Measurements from ENCODE around the gene ISOC2.
"Not testable (repeated sequence)": the region's sequence is repeated elsewhere in the genome, so short reads cannot be mapped to it uniquely, and the experiment has no call there.

Gene ISOC2

DNA sequence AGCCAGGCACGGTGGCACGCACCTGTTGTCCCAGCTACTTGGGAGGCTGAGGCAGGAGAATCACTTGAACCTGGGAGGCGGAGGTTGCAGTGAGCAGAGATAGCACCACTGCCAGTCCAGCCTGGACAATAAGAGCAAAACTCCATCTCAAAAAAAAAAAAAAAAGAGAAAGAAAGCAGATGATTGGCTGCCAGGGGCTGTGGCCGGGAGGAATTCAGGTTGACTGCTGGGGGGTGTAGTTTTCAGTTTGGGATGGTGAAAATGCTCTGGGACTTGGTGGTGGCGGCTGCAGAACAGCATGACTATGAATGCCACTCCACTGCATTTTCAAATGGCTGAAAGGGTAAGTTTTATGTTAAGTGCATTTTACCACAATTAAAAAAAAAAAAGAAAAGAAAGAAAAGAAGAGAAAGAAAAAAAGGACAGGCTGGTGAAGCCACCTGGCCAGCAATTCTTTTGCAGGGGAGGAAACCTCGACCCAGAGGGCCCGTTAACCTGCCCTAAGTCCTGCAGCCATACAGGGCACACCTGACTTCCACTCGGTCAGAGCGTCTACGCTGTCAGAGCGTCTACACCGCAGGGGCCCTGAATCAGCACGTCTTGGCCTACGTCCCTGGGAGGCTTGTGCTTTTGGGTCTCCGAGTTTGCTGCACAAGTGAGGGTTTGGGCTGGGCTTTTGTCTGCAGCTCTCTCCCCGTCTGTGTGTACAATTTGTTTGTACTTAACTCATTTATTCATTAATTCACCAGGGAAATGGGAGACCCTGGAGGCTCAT lies 3.6 kb downstream of the ISOC2 start:
- DNase-seq (ENCODE audit: low spot score): no peak

DNA sequence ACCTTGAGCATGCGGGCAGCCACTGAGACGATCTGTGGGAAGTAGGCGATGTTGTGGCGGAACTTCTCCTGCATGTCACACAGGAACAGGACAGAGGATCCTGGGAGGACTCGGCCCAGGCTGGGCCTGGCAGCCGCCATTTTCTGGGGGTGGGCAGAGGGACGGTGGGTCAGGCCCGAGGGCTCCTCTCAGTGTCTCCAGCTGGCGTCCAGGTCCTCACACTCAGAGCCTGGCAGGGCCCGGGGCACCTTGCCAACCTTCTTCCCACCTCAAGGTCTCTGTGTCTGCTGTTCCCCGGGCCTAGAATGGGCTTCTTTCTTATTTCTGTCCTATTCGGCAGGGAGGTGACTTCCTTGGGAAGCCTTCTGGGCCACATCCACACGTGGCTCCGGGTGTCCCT lies 5.1 kb downstream of the ISOC2 start:
- no peak for DNase-seq (ENCODE audit: low spot score)

DNA sequence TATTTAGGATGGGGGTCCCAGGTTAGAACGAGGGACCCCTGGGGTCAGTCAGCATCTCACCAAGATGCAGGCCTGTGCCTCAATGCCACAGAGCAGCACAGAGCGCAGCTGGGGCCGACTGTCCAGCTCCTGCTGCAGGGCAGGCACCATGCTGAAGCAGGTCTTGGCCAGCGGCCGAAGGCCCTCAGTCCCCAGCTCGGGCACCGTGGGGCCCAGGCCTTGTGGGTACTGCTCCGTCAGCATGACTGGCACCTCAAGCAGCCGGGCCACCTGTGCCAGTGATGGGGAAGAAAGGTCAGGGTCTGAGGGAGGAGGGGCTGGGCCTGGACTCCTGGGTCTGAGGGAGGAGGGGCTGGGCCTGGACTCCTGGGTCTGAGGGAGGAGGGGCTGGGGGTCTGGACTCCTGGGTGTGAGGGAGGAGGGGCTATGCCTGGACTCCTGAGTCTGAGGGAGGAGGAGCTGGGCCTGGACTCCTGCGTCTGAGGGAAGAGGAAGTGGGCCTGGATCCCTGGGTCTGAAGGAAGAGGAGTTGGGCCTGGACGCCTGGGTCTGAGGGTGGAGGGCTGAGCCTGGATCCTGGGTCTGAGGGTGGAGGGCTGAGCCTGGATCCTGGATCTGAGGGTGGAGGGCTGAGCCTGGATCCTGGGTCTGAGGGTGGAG lies 5.7 kb downstream of the ISOC2 start:
- no peak for DNase-seq (ENCODE audit: low spot score)

DNA sequence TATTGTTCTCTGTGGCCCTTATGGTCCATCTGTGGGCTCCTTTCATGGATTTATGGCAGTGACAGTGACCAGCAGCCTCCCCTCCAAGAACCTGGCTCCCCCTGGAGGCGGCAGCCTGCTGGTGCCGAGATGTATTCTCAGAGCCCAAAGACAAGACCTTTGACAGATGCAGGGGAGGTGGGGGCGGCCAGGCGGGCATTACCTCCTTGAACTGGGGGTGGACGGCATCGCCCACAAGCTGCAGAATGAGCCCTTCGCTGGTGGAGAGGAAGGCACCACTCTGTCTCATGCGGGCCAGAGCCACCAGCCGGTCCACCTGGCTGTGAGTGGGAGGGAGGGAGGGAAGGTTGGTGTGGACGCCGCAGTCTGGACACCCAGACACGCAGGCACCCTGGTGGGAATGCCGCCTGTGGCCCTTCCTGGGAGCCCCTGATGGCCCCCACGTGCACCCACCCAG lies 6.6 kb downstream of the ISOC2 start:
- peak; percentile 71 for DNase-seq (ENCODE audit: low spot score)

DNA sequence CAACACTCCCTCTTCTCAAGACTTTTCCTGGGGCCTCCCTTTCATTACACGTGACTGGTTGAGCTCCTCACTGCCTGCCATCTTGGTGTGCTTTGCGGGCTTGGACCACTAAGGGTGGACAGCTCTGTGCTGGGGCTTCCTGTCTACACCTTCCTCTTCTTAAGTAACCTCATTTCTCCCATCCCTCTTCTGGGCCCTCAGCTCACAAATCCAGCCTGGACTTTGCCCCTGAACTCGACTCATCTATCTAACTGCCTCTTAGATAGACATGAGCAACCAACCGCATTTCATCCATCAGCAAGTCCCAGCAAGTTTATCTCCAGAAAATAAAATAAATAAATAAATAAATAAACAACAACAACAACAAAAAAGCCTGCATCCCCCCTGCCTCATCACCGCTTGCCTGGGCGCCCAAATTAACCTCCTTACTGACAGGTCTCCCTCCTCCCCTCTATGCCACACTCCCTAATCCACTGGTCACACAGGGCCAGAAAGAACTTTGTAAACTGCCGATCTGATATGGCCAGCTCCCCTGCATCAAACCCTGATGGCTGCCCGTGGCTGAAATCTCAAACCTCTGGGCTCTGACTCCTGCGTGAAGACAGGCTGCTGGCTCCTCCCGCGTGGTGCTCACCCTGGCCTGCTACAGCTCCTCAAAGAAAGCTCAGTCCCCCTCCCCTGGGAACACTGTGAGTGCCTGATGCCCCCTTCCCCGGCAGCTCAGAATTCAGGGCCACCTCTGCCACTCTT lies 7.8 kb downstream of the ISOC2 start:
- DNase-seq (ENCODE audit: low spot score): no peak

DNA sequence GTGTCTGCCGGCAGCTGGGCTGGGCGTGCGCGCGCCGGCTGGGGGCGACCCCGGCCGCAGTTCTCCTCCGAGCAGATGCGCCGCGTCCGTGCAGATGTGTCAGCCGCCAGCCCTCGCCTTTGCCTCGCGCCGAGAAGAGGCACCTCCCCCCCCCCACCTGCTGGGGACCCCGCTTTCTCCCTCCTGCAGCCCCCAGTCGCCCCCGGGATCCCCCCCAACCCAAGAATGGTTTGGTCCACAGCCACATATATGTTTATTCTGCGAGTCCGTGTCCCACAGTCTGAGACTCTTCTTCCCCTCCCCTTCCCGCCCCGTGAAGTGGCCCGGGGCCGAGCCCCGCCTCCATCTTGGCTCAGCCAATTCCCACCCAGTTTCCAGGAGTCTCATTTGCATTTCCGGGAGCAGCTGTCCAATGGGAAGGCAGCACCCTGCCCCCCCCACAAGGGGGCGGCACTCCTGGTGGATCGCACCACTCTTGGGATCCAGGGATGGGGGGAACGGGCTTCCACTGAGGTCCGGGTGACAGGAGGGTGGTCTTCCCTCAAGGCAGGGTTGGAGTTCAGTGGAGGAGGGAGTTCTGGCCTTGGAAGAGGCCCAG lies 8.6 kb downstream of the ISOC2 start:
- DNase-seq (ENCODE audit: low spot score): peak; percentile 90

DNA sequence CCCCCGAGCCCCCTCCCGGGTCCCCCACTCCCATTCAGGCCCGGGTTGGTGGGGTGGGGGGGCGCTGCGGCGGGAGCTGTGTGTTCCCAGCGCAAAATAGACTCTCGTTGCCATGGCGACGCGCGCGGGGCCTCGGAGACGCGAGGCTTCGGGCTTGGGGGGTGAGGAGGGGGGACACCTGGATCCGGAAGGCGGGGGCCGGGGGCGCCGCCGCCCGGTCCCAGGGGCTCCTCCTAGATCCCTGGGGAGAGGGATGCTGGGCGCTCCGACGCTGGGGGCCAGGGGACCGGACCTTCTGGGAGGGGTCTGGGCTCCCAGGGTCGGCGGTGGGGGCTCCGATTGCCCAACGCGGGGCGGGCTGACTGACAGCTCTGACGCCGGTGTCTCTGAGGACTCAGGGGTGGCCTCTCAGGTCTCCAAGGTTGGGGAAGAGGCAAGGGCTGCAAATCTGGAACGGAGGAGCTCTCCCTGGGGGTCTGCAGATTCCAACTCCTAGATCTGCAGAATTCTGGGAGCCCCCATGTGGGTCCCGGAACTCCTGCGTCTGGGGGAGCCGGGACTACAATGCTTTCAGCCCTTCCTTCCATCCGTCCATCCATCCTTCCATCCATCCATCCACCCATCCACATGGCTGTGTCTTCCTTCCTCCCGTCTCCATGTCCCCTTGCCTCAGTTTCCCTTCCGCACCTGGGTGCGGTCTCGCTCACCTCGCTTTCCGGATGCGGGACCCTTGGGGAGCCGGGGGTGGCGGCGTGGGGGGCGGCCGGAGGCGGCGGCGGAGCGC lies 9.3 kb downstream of the ISOC2 start:
- no peak for DNase-seq (ENCODE audit: low spot score)

DNA sequence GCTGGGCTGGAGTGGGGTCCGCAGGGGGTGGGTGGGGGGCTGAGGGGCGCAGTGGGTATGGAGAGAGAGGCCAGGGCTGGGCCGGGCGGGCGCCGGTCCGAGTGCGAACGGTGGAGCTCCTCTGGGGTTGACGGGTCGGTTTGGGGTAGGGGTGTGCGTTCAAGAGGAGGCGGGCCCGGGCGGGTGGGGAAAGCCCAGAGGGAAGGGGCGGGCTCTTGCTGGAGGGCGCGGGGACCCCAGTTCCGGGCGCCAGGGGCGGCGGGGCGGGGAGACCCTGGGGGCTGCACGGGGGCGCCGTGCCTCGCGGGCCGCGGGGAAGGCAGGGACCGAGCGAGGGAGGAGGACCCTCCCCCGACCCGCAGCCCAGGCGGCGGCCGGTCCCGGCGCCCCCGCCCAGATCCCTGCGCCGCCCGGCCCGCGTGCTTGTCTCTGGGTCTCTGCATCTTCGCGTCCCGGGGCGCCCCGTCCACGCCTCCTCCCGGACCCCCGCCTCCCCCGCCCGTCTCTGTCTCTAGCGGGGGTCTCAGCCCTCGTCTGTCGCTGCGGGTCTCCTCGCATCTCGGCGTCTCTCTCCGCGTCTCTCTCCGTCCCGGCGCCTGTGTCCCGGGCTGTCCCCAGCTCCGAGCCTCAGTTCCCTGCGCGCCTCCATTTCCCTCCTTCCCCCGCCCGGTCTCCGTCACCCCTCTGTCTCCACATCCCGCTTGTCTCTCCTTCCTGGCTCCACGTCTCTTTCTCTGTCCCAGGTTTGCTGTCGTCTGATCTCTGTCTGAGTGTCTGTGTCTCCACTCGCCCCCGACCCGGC lies 10.1 kb downstream of the ISOC2 start:
- peak; percentile 57 for DNase-seq (ENCODE audit: low spot score)

DNA sequence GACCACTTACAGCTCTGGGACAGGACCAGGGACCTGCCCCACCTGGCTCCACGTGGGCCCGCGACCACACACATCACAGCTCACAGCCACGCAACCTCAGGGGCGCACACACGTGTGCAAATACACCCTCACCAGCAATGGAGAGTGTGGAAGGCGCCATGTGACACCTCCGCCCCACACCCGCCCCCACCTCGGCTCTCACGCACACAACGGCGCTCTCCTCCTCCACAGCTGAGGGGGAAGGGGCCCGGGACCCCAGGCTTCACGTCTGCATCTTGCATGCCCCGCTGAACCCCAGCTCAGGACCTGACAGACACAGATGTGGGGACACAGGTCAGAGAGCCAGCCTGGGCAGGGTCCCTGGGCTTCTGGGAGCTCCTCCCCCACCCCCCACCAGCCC lies 12.0 kb downstream of the ISOC2 start:
- DNase-seq (ENCODE audit: low spot score): no peak

DNA sequence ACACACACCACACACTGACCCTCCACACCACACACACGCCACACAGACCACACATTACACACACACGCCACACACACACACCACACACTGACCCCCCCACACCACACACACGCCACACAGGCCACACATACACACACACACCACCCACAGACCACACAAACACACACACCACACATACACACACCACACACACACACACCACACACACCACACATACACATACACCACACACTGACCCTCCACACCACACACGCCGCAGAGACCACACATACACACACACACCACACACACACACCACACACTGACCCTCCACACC lies 13.3 kb downstream of the ISOC2 start:
- DNase-seq (ENCODE audit: low spot score): not testable (repeated sequence)

DNA sequence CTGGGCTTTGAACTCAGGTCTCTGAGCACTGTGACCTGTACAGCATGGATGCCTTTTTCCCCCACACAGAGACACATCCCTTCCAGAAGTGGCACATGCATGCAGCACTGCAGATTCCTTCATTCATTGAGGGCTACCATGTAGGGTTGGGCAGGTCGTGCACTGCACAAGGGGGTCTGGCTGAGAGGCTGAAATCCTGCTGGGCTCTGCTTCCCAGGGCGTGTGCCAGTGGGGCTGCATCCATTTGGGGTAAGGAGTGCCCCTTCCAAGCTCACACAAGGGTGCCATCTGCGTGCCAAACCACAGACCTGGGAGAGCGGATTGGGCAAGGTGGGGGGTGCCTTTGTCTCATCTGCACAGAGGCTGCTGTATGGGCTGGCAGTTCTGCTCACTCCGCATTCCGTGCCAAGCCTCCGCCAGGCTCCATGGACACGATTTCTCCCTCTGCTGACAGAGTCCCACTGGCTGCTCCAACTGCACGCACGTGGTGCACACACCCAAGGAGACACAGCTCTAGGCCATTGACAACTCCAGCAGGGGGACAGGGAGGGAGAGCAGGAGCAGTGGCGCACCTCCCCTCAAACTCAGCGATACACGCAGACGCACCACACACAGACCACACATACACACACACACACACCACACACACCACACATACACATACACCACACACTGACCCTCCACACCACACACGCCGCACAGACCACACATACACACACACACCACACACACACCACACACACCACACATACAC lies 13.8 kb downstream of the ISOC2 start:
- peak; percentile 64 for DNase-seq (ENCODE audit: low spot score)

DNA sequence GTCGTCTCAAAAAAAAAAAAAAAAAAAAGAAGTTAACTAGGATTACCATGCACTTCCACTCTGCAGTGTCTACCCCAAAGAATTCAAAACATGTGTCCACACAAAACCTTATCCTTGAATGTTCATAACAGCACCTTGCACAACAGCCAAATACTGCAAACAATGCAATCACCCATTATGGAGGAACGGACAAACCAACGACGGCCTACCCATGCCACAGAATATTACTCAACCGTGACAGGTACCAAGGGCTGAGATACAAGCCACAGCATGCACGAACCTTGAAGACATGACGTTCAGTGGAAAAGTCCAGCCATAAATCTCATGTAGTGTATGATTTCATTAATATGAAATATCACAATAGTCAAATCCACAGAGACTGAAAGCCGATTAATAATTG lies 15.4 kb downstream of the ISOC2 start:
- no peak for DNase-seq (ENCODE audit: low spot score)

DNA sequence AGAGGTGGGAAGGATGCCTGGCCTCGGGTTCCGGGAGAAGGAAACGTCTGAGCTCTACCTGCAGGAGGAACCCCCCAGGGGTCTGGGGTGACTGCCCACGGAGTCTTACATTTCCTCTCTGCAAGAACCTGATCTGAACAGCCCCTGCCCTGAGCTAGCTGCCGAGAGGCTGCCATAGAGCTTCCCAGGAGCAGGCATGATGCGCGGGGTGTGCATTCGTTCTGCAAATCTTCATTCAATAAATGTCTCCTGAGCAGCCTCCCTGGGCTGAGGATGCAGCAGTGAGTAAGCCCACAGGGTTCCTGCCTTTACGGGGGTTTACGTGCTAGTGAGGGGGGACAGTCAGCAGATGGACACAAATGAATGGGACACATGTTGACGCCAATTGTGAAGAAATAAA lies 16.8 kb downstream of the ISOC2 start:
- no peak for DNase-seq (ENCODE audit: low spot score)

DNA sequence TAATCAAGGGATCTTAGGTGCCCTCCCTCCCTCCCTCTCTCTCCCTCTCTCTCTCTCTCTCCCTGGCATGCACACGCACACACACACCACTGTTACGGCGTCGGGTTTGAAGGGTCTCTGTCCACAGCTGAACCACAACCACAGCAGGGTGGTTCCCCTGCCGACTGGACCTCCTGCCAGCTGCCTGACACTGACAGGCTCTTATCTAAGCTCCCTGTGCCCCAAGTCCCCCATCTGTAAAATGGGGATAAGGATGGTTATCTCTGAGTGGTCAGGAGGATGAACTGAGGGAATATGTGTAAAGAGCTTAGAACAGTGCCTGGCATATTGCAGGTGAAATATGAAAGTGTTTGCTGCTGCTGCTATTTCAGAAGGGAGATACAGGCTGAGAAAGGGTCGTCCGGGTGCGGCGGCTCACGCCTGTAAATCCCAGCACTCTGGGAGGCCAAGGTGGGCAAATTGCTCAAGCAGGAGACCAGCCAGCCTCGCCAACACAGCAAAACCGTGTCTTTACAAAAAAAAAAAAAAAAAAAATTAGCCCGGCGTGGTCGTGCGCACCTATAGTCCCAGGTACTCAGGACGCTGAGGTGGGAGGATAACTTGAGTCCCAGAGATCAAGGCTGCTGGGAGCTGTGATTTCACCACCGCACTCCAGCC lies 17.5 kb downstream of the ISOC2 start:
- no peak for DNase-seq (ENCODE audit: low spot score)

DNA sequence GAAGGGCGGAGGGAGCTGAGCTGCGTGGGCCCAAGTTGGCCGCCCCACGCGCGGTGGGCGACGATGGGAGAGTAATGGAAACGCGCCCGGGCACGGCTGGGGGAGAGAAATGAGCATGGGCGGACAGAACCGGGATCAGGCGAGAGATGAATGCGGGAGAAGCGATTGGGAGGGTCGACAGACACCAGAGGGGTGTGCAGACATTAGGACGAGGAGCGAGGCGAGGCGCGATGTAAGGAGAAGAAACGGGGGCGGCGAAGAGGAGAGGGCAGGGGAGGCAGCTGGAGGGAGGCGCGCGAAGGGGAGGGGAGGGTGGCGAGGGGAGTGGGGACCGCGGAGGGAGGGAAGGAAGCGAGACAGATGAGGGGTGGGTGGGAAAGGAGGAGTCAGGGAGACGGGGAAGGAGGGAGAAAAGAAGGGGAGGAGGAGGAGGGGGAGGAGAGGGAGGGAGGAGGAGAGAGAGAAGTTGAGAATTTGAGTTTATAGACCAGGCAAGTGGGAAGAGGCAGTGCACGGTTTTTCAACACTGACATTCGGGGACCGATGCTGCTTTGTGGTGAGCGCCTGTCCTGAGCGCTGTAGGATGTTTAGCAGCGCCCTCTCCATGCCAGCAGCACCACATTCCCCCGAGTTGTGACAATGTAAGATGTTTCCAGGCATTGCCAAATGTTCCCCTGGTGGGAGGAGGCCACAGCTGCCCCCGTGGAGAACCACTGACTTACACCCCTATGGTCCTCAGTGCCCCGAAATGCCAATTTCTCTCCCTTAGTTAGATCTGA lies 18.2 kb downstream of the ISOC2 start, which contains the start of gene SHISA7:
SHISA7 (minus strand) TSS at position 256 of the 779 bp plus-strand sequence. CDS start 437 bp downstream, outside the sequence.
- DNase-seq (ENCODE audit: low spot score): no peak

DNA sequence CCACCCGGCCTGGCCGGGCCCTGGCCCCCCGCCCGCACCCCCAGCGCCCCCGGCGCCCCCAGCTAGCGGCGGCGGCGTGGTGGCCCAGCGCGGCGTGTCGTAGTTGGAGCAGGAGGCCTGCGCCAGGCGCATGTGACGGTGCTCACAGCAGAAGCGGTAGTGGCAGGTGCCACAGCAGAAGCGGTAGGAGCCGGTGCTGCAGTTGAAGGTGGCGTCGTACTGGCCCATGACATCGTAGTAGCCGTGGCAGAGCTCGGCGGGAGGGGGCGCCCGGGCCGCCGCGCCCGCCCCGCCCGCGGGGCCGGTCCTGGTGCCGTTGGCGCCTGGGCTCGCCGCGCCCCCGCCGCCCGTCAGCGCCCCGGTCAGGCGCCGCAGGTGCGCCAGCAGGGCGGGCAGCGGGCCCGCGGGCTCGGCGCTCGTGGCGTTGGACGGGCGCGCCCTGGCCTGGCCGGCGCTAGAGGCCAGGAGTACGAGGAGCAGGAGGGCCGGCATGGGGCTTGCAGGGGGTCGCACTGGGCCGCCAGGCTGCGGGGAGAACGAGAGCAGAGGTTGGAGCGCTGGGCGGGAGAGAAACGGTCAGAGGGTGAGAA lies 19.0 kb downstream of the ISOC2 start:
- DNase-seq (ENCODE audit: low spot score): peak; percentile 60

DNA sequence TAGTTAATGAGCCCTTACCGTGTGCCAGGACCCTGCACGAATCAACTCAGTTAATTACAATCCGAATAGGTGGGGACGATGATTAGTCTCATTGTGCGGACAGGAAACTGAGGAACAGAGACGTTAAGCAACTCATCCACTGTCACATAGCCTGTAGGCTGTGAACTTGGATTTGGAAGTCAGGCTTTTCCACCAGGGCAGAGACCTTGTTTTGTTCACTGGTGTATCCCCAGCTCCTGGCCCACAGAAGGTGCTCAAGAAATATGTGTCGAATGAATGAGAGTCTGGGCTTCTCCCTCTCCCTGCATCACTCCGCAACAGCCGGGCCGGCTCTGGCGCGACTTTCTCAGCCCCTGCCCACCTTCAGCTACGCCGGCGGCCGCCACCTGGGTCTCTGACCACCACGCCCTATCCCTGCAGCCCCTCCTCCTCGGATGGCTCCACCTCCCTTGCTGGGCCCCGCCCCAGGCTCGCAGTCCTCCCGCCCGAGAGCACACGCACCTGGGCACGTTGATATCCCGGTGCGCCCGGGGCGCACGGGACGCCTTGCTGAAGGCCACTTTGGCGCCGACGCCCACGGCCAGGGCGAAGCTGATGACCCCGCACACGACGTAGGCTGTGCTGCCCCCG lies 19.6 kb downstream of the ISOC2 start:
- DNase-seq (ENCODE audit: low spot score): no peak

DNA sequence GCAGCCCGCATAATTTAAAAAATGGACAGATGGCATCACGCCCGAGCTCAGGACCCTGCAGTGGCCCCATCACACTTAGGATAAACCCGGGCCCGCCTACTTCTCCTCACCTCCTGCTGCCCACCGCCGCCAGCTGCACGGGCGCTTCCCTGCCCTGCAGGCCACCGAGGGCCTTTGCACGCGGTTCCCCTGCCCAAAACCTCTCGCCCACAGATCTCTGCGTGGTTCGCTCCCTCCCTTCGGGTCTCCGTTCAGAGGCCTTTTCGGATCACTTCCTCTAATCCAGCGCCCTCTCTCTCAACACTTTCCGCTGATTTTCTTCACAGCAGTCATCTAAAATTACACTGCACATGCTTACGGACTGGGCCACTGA lies 20.1 kb downstream of the ISOC2 start:
- DNase-seq (ENCODE audit: low spot score): no peak

Measured in D341Med (cell line).